Stimulated activated CD8-positive, alpha-beta memory T cell treated with anti-CD3 and anti-CD28 coated beads, Interleukin-2, amount 100 ng/mL, for 48 hours (primary cell): ENCODE results near the gene SLC22A4.

ENCODE experiments used
- DNase-seq, 2 donors: peaks; one replicate each; pipeline ENCODE4 v3.0.0-alpha.2; 2020; ENCODE audit warnings: low read depth in 2 of 2

SLC22A4 gene

GRCh38 chr5:132293992-132294727 is at the start of gene SLC22A4:
SLC22A4 (plus strand) TSS chr5:132294394; CDS start chr5:132294617, 223 bp downstream.
- peak; percentile 85 to 87 for DNase-seq

- no peak for DNase-seq
These were observed 48.6 kb upstream of the SLC22A4 start for GRCh38 chr5:132245593-132245992.

- DNase-seq: no peak
These were observed 47.4 kb upstream of the SLC22A4 start for GRCh38 chr5:132246806-132247205.

GRCh38 chr5:132250547-132250946 is 43.6 kb upstream of the SLC22A4 start:
- no peak for DNase-seq

GRCh38 chr5:132251220-132251725 is 42.9 kb upstream of the SLC22A4 start:
- no peak for DNase-seq

GRCh38 chr5:132253008-132253441 is 41.2 kb upstream of the SLC22A4 start:
- no peak for DNase-seq

- DNase-seq: no peak
These were observed 40.5 kb upstream of the SLC22A4 start for GRCh38 chr5:132253452-132254320.

- DNase-seq: no peak
These were observed 39.7 kb upstream of the SLC22A4 start for GRCh38 chr5:132254321-132254977.

- DNase-seq: no peak
These were observed 38.0 kb upstream of the SLC22A4 start for GRCh38 chr5:132256086-132256782.

GRCh38 chr5:132256783-132257130 is 37.4 kb upstream of the SLC22A4 start:
- DNase-seq: no peak

GRCh38 chr5:132257131-132258101 is 36.8 kb upstream of the SLC22A4 start, which contains the start of gene PDLIM4:
PDLIM4 (plus strand) TSS chr5:132257696; CDS start chr5:132257735, 39 bp downstream.
- DNase-seq: no peak

- no peak for DNase-seq
These were observed 35.8 kb upstream of the SLC22A4 start for GRCh38 chr5:132258102-132259068.

GRCh38 chr5:132259069-132259851 is 34.9 kb upstream of the SLC22A4 start:
- no peak for DNase-seq

GRCh38 chr5:132260051-132260450 is 34.1 kb upstream of the SLC22A4 start:
- no peak for DNase-seq

GRCh38 chr5:132260714-132261551 is 33.3 kb upstream of the SLC22A4 start:
- peak; percentile 40 to 64 for DNase-seq

GRCh38 chr5:132261881-132262845 is 32.0 kb upstream of the SLC22A4 start:
- DNase-seq: no peak
